SK-N-SH (cell line): ENCODE data around the gene BIN2. TPM values are rescaled to one million over a fixed set of nuclear protein-coding genes. Genes with fewer than 3 reads are reported as not detected.
"Not testable (repeated sequence)": the region's sequence is repeated elsewhere in the genome, so short reads cannot be mapped to it uniquely, and the experiment has no call there.

Experiments
- CTCF ChIA-PET: fragments of 300-600, 350-600 bp; formaldehyde crosslinking; extraction: SDS; loops from one replicate; lab custom pipeline; 2021; lab: Yijun Ruan, JAX
- POLR2A ChIA-PET: fragments of 350-600 bp; sonication (Branson Sonifier 250); formaldehyde crosslinking; extraction: SDS; loops from one replicate; lab custom pipeline; 2020; ENCODE audit warnings: antibody characterized with exemption, inconsistent platforms; lab: Yijun Ruan, JAX
- DNase-seq: peaks from one replicate; pipeline ENCODE4 v3.0.0; 2012
- H2AFZ ChIP-seq: fragments of 200-600 bp; sonication (generic); 2 replicates; pipeline ENCODE4 v1.8.1; 2016; ENCODE audit warnings: antibody characterized with exemption, mild to moderate bottlenecking, low read depth
- H3F3A ChIP-seq: fragments of 200-600 bp; sonication (generic); replicated peaks from 2 replicates; pipeline ENCODE3; 2016; ENCODE audit warnings: antibody characterized with exemption, mild to moderate bottlenecking; ENCODE audit not compliant: insufficient read depth
- H3K27ac ChIP-seq, 2 experiments: fragments of 200-500 bp in 1 of 2; fragments of 200-600 bp in 1 of 2; sonication (Bioruptor generic) in 1 of 2; sonication (generic), shearing (Covaris generic) in 1 of 2; 2 replicates each; pipeline versions ENCODE4 v1.5.1 to v1.6.1; 2014 to 2016; ENCODE audit warnings: low read depth in 2 of 2, inconsistent platforms in 1 of 2, low read length in 1 of 2, mild to moderate bottlenecking in 1 of 2, mixed read lengths in 1 of 2
- H3K27me3 ChIP-seq: fragments of 200-600 bp; sonication (generic), shearing (Covaris generic); 2 replicates; pipeline ENCODE4 v1.6.1; 2016; ENCODE audit warnings: mixed run types; ENCODE audit not compliant: insufficient read depth
- H3K36me3 ChIP-seq, 2 experiments: fragments of 200-500 bp in 1 of 2; fragments of 200-600 bp in 1 of 2; sonication (Bioruptor generic) in 1 of 2; sonication (generic) in 1 of 2; replicated peaks in 1 of 2; 2 replicates each; pipeline versions ENCODE3 to v1.5.1; 2014 to 2016; ENCODE audit warnings: low read length in 1 of 2, mild to moderate bottlenecking in 1 of 2; ENCODE audit not compliant: insufficient read depth in 2 of 2, control insufficient read depth in 1 of 2
- H3K4me1 ChIP-seq, 2 experiments: fragments of 200-500 bp in 1 of 2; fragments of 200-600 bp in 1 of 2; sonication (Bioruptor generic) in 1 of 2; sonication (generic), shearing (Covaris generic) in 1 of 2; 2 replicates each; pipeline versions ENCODE4 v1.5.1 to v1.6.1; 2014 to 2016; ENCODE audit warnings: low read depth in 1 of 2, low read length in 1 of 2, mixed run types in 1 of 2; ENCODE audit not compliant: insufficient read depth in 2 of 2, control insufficient read depth in 1 of 2
- H3K4me2 ChIP-seq: fragments of 200-600 bp; sonication (generic), shearing (Covaris generic); 2 replicates; pipeline ENCODE4 v1.6.1; 2017; ENCODE audit warnings: mixed run types
- H3K4me3 ChIP-seq, 2 experiments: fragments of 200-500 bp in 1 of 2; fragments of 200-600 bp in 1 of 2; sonication (Bioruptor generic) in 1 of 2; sonication (generic), shearing (Covaris generic) in 1 of 2; 2 replicates each; pipeline versions ENCODE4 v1.5.1 to v1.8.1; 2014 to 2016; ENCODE audit warnings: low read depth in 2 of 2, inconsistent platforms in 1 of 2, low read length in 1 of 2, mild to moderate bottlenecking in 1 of 2, mixed read lengths in 1 of 2, moderate library complexity in 1 of 2
- H3K79me2 ChIP-seq: fragments of 200-600 bp; sonication (generic); 2 replicates; pipeline ENCODE4 v1.8.1; 2017; ENCODE audit warnings: mild to moderate bottlenecking; ENCODE audit not compliant: insufficient read depth
- H3K9ac ChIP-seq: fragments of 200-600 bp; sonication (generic); 2 replicates; pipeline ENCODE4 v1.6.1; 2017; ENCODE audit warnings: mixed run types
- H3K9me2 ChIP-seq: fragments of 200-600 bp; sonication (generic); 2 replicates; pipeline ENCODE4 v1.6.1; 2017; ENCODE audit warnings: mixed run types
- H3K9me3 ChIP-seq: fragments of 200-600 bp; sonication (generic); 2 replicates; pipeline ENCODE4 v1.6.1; 2017; ENCODE audit warnings: mixed run types, mild to moderate bottlenecking, moderate library complexity
- H4K20me1 ChIP-seq: fragments of 200-600 bp; sonication (generic); 2 replicates; pipeline ENCODE4 v1.6.1; 2017; ENCODE audit warnings: mild to moderate bottlenecking, mixed run types; ENCODE audit not compliant: insufficient read depth
- CHD2 ChIP-seq: fragments of 150-350 bp; IDR thresholded peaks from 2 replicates; pipeline ENCODE4 v1.6.1; 2018; ENCODE audit warnings: low read length; ENCODE audit not compliant: partially characterized antibody
- ELF1 ChIP-seq: IDR thresholded peaks from 2 replicates; pipeline ENCODE4 v1.4.0; 2012
- FOSL2 ChIP-seq: IDR thresholded peaks from 2 replicates; pipeline ENCODE4 v1.4.0; 2012; ENCODE audit warnings: low read depth, mild to moderate bottlenecking, moderate library complexity, borderline replicate concordance
- FOXJ3 ChIP-seq: sonication (generic); formaldehyde crosslinking; IDR thresholded peaks from 2 replicates; pipeline ENCODE4 v1.5.1; 2020; ENCODE audit warnings: mild to moderate bottlenecking, missing genetic modification reagents
- MEF2A ChIP-seq: IDR thresholded peaks from 2 replicates; pipeline ENCODE4 v1.4.0; 2012; ENCODE audit warnings: low read depth, borderline replicate concordance
- NFIC ChIP-seq: IDR thresholded peaks from 2 replicates; pipeline ENCODE4 v1.4.0; 2012; ENCODE audit warnings: borderline replicate concordance
- RAD21 ChIP-seq: IDR thresholded peaks from 2 replicates; pipeline ENCODE4 v1.6.1; 2012; ENCODE audit warnings: mild to moderate bottlenecking, low read length
- REST ChIP-seq: IDR thresholded peaks from 2 replicates; pipeline ENCODE4 v1.6.1; 2012; ENCODE audit warnings: mild to moderate bottlenecking, low read depth, low read length, moderate library complexity
- SIN3A ChIP-seq: IDR thresholded peaks from 2 replicates; pipeline ENCODE4 v1.6.1; 2012; ENCODE audit warnings: low read depth, mild to moderate bottlenecking, low read length, moderate library complexity, borderline replicate concordance
- TAF1 ChIP-seq: IDR thresholded peaks from 2 replicates; pipeline ENCODE4 v1.6.1; 2012; ENCODE audit warnings: low read depth, mild to moderate bottlenecking, low read length, moderate library complexity, borderline replicate concordance
- TCF12 ChIP-seq: IDR thresholded peaks from 2 replicates; pipeline ENCODE4 v1.4.0; 2012
- TEAD4 ChIP-seq: IDR thresholded peaks from 2 replicates; pipeline ENCODE4 v1.4.0; 2012; ENCODE audit warnings: mild to moderate bottlenecking, borderline replicate concordance; ENCODE audit not compliant: insufficient read depth
- USF1 ChIP-seq: IDR thresholded peaks from 2 replicates; pipeline ENCODE4 v1.4.0; 2012; ENCODE audit warnings: low read depth, borderline replicate concordance
- USF2 ChIP-seq: fragments of 150-350 bp; IDR thresholded peaks from 2 replicates; pipeline ENCODE4 v1.6.1; 2017; ENCODE audit warnings: antibody characterized with exemption, low read length, low read depth, borderline replicate concordance
- YY1 ChIP-seq: IDR thresholded peaks from 2 replicates; pipeline ENCODE4 v1.4.0; 2012; ENCODE audit warnings: low read depth, mild to moderate bottlenecking
- WGBS: methylation state at CpG from one replicate; pipeline ENCODE4 v1.1.6; 2017; ENCODE audit warnings: low lambda C conversion rate; 5-methylcytosine and 5-hydroxymethylcytosine counted together
- polyA plus RNA-seq, 3 experiments: library from polyadenylated mRNA; depleted of rRNA; stranded (reverse); fragments of >200 nt; gene quantifications; 2 replicates each; pipeline ENCODE4 v1.2.3, GENCODE V29; 2012

The BIN2 gene
- polyA plus RNA-seq, 1 of the 3 experiments (the other 2 are of a cell fraction), result not detected

GRCh38 chr12:51306507-51306906 lies 17.5 kb downstream of the BIN2 start:
- Histone ChIP-seq H3K9me2 (no peaks in the 10 kb centered on the region), H3F3A (peaks cover 11% of the 10 kb centered on the region), H3K27me3 (no peaks in the 10 kb centered on the region)
- TF ChIP-seq TEAD4, result no peak
- TF ChIP-seq USF1, result no peak
- no peak for TF ChIP-seq TAF1
- TF ChIP-seq USF2, result no peak
- no peak for TF ChIP-seq TCF12
- no peak for TF ChIP-seq FOSL2
- no peak for TF ChIP-seq YY1
- TF ChIP-seq, all 33 proteins: peak for 0
- no peak overlapping the region for H3K27ac ChIP-seq
- WGBS, result 87% methylated on average over 5 of the region's 5 CpGs
- no peak overlapping the region for H3K4me3 ChIP-seq
- H3K4me2 ChIP-seq, result no peak overlapping the region
- no peaks in the 10 kb centered on the region for H3K36me3 ChIP-seq
- no peaks in the 10 kb centered on the region for H3K79me2 ChIP-seq
- no peaks in the 10 kb centered on the region for H3K9me3 ChIP-seq
- H2AFZ ChIP-seq, result no peak overlapping the region
- no peak overlapping the region for H3K9ac ChIP-seq
- H4K20me1 ChIP-seq, result no peaks in the 10 kb centered on the region
- 0 out of 4 replicates have a peak, but pooled peaks cover 0 to 8% of the 10 kb centered on the region in 2 experiments for H3K4me1 ChIP-seq
- POLR2A ChIA-PET, result no interaction called here
- DNase-seq, result no peak
- CTCF ChIA-PET, result interaction anchor here (1.7 kb wide), 1 partner anchor 35 kb away, joined by 5 read pairs; no protein-coding TSS in a partner anchor

GRCh38 chr12:51300768-51301167 lies 23.2 kb downstream of the BIN2 start:
- POLR2A ChIA-PET, H3K27me3 ChIP-seq: not testable (repeated sequence)

GRCh38 chr12:51295651-51296050 lies 28.3 kb downstream of the BIN2 start:
- 95% methylated on average over 5 of the region's 5 CpGs for WGBS
- Histone ChIP-seq H3K9me2 (no peaks in the 10 kb centered on the region), H3K9me3 (no peaks in the 10 kb centered on the region), H3K4me2 (no peak overlapping the region), H3K27ac (no peak overlapping the region), H3F3A (peaks cover 3% of the 10 kb centered on the region), H3K79me2 (no peaks in the 10 kb centered on the region), H3K36me3 (no peaks in the 10 kb centered on the region), H4K20me1 (no peaks in the 10 kb centered on the region), H3K4me3 (no peak overlapping the region), H3K27me3 (no peaks in the 10 kb centered on the region), H2AFZ (no peak overlapping the region), H3K4me1 (no peaks in the 10 kb centered on the region), H3K9ac (no peak overlapping the region)
- ChIA-PET POLR2A (no interaction called here), CTCF (no interaction called here)
- no peak for DNase-seq
- TF ChIP-seq NFIC (no peak), RAD21 (no peak), REST (no peak), ELF1 (no peak), MEF2A (no peak), CHD2 (no peak), SIN3A (no peak), FOXJ3 (no peak), TEAD4 (no peak)

More at GRCh38 chr12:51300768-51301167, 23.2 kb downstream of the BIN2 start:
- not testable (repeated sequence) for H3K4me3 ChIP-seq, H3K4me1 ChIP-seq, H3K4me2 ChIP-seq, H3K9ac ChIP-seq, H3K36me3 ChIP-seq, DNase-seq, H3K9me3 ChIP-seq, H2AFZ ChIP-seq, H3K9me2 ChIP-seq, H3K27ac ChIP-seq, H4K20me1 ChIP-seq, H3K79me2 ChIP-seq, H3F3A ChIP-seq
- WGBS, result 92% methylated on average over 10 of the region's 10 CpGs
- CTCF ChIA-PET, result interaction anchor here (0.8 to 1.1 kb wide), 2 partner anchors 33 to 723 kb away, joined by 3 read pairs; no protein-coding TSS in a partner anchor
